Epithelial cell of prostate (primary cell): Measurements from ENCODE around the gene C2CD4C.
"Not testable (repeated sequence)": the region's sequence is repeated elsewhere in the genome, so short reads cannot be mapped to it uniquely, and the experiment has no call there.

Experiments used
- DNase-seq: peaks from one replicate; pipeline ENCODE4 v3.0.0-alpha.2; 2011; ENCODE audit warnings: low read depth, low spot score
- H3K27ac ChIP-seq: fragments of 450-650 bp; 2 replicates; pipeline ENCODE4 v1.5.1; 2017; ENCODE audit warnings: mild to moderate bottlenecking

Gene C2CD4C

GRCh38 chr19:386632-387301 is 22.2 kb downstream of the C2CD4C start:
- not testable (repeated sequence) for DNase-seq
- H3K27ac ChIP-seq: peak overlapping the region; percentile 18

DNA sequence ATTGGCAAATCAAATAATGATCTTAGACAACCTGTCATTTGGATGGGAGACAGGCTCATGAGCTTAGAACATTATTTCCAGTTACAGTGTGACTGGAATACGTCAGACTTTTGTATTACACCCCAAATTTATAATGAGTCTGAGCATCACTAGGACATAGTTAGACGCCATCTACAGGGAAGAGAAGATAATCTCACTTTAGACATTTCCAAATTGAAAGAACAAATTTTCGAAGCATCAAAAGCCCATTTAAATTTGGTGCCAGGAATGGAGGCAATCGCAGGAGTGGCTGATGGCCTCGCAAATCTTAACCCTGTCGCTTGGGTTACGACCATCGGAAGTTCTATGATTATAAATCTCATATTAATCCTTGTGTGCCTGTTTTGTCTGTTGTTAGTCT is 22.8 kb downstream of the C2CD4C start:
- not testable (repeated sequence) for DNase-seq
- peak overlapping the region; percentile 18 for H3K27ac ChIP-seq

GRCh38 chr19:384799-385169 is 24.2 kb downstream of the C2CD4C start:
- H3K27ac ChIP-seq: no peak overlapping the region
- DNase-seq: no peak

DNA sequence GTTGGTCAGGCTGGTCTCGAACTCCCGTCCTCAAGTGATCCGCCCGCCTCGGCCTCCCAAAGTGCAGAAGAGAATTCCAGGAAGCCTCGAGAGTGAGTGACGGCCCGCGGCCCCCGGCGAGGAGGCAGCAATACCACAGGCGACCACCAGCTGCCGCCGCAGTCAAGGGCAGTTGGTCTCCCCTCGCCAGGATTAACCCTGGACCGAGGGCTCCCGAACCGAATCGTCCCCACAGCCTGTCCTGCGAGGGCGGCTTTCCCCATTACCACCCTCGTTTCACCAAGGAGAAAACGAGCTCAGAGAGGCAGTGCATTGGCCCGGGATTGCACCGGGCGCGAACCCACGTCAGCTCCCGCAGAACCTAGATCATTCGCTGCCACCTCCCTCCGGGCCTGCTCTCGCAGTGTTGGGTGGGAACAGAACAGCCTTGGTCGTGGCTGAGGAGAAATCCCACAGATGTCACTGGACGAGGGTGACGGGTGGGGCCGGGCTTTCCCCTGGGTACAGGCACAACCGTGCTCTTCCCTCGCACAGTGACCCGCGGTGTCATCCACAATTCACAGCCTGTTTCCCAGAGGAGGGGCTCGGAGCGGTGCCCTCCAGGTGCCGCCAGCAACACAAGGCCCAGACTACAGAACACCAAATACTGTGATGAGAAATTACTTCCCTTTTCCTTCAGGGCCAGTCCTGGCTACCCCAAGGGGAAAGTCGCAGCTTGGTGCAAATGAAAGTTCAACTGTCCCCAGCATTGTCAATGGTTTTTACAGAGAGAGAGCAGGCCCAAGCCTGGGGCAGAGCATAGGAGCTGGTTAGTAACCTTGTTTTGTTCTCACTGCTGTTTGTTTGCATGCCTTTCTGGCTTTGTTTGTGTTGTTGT is 24.8 kb downstream of the C2CD4C start:
- no peak overlapping the region for H3K27ac ChIP-seq
- no peak for DNase-seq

DNA sequence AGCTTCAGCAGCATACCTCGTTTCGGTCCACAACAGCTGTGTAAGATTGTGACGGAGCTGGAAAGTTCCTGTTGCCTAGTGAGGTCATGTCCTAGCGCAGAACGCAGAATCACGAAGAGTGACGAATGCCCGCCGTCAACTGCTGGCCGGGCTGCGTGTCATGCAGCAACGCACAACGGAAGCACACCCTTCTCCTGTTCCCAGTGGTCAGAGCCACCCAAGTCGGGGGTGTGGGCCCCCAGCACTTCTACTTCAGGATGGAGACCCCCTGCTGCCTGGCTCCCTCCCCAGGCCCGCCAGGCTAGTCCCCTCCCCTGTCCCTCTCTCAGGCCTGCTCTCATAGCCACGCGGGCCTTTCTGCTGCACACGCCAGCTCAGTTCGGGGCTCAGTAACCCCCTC is 25.9 kb downstream of the C2CD4C start:
- peak overlapping the region; percentile 41 for H3K27ac ChIP-seq
- no peak for DNase-seq

- H3K27ac ChIP-seq: peak overlapping the region; percentile 41
- peak; percentile 78 for DNase-seq
Observed at GRCh38 chr19:382578-382977, 26.4 kb downstream of the C2CD4C start.

DNA sequence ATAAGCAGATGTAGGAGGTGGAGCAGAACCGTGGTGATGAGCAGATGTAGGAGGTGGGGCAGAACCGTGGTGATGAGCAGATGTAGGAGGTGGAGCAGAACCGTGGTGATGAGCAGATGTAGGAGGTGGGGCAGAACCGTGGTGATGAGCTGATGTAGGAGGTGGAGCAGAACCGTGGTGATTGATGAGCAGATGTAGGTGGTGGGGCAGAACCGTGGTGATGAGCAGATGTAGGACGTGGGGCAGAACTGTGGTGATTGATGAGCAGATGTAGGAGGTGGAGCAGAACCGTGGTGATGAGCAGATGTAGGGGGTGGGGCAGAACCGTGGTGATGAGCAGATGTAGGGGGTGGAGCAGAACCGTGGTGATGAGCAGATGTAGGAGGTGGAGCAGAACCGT is 27.0 kb downstream of the C2CD4C start:
- DNase-seq, H3K27ac ChIP-seq: not testable (repeated sequence)

DNA sequence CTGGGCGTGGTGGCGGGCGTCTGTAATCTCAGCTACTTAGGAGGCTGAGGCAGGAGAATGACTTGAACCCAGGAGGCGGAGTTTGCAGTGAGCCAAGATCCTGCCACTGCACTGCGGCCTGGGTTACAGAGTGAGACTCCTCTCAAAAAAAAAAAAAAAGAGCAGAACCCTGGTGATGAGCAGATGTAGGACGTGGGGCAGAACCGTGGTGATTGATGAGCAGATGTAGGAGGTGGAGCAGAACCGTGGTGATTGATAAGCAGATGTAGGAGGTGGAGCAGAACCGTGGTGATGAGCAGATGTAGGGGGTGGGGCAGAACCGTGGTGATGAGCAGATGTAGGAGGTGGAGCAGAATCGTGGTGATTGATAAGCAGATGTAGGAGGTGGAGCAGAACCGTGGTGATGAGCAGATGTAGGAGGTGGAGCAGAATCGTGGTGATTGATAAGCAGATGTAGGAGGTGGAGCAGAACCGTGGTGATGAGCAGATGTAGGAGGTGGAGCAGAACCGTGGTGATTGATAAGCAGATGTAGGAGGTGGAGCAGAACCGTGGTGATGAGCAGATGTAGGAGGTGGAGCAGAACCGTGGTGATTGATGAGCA is 28.2 kb downstream of the C2CD4C start:
- not testable (repeated sequence) for H3K27ac ChIP-seq

DNA sequence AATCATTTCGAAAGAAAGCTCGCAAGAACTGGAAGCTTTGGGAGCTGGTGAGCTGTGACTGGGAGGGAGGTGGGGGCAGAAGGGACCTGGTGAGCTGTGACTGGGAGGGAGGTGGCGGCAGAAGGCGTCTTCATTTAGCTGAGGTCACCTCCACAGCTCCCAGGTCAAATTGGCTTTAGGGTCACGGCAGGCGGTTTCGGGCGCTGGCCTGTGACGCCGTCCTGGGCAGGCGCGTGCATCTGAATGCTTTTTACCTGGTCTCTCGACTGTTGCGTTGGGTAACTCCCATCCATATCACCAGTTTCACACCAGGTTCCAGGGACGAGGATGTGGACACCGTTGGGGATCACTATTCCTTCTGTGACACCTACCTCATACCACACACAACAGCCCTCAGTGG is 29.2 kb downstream of the C2CD4C start:
- no peak overlapping the region for H3K27ac ChIP-seq
- no peak for DNase-seq

More for the DNA sequence above, 28.2 kb downstream of the C2CD4C start:
- DNase-seq: not testable (repeated sequence)

DNA sequence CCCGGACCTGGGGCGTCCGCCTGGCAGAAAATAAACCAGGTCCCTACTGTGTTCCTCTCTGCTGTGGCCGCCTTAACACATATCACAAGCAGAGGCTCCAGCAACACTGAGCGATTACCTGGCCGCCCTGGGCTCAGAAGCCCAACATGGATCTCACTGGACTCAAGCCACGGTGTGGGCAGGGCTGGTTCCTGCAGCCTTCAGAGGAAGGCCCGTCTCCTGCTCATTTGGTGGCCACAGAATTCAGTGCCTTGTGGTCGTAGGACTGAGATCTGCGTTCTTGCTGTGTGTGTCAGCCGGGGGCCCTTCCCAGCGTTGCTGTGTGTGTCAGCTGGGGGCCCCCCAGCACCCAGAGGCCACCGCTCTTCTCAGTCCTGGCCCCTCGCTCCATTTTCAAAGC is 30.2 kb downstream of the C2CD4C start:
- no peak overlapping the region for H3K27ac ChIP-seq
- no peak for DNase-seq

DNA sequence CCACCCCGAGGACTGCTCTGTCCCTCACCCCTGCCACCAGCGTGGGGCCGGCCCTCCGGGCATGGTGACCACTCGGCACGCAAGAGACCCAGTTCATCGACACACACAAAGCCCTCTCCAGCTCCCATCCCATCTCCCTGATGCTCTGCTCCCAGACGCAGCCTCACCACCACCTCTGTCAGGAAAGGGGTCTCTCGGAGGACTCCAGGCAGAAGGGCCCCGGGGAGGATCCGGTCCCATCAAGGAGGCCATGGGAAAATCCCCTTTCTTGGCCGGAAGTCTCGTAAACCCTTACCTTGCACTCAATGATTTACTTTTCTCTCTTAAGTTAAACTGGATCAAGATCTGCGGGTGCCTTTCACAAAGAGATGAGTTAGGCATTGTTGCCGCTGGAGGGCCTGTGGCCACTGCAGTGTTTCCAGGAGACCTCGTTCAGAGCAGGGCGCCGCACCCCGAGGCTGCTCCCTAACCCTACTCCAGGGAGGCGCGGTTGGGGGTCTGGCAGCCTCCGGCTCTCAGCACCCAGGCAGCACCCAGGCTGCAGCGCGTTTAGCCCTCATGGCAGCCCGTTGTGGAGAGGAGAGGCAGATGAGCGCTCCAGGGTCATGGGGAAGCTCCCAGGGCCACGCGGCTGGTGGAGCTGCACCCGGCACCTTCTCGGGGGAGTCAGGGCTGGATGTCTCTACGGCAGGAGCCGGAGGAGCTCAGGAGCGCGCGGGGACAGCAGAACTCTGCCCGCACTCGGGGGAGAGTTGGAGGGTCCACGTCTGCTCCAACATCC is 31.0 kb downstream of the C2CD4C start:
- no peak for DNase-seq
- H3K27ac ChIP-seq: no peak overlapping the region

DNA sequence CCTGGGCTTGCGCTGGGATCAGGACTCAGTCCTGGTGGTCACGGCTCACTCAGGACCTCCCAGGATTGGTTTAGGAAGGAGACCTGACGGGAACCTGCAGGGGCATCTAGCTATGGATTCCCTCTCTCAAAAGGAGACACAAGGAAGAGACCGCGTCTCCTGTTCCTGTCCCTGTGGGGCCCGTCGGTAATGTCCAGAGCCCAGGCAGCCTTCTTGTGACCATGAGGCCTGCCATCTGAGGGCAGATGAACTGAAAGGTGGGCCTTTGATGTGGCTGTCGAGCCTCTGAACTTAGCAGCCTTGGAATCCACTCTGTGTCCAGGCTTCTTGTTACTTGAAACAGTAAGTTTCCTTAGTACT is 32.9 kb downstream of the C2CD4C start:
- DNase-seq: no peak
- H3K27ac ChIP-seq: no peak overlapping the region

DNA sequence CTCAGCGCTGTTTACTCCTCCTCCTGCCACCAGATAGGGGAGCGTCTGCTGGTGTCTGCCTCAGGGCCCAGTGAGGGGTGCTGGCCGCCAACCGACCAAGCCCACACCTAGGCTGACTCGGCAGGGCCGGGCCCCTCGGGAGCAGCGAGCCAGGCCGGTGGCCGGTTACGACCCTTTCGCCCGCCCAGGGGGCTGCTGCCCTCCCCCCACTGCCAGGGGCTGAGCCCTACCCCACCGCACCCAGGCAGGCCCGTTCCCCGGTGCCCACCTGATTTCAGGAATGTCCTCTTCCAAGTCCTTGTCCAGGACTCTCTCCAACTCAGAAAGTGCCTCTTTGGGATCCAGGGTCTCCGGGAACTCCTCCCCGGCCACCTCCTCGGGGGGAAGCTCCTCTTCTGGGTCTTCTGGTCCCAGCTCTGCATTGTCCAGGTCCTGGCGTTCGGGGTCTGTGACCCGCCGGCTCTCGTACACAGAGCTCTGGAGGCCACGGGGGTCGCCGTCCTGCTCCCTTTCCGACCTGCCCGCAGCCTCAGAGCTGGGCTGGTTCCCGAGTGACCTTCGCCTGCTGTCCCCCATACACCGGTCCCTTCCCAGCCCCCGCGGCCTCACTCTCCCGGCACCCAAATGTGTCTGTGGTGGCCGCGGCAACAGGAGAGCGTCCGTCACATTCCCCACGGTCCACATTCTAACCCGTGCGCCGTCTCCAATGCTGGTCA is 33.4 kb downstream of the C2CD4C start:
- H3K27ac ChIP-seq: no peak overlapping the region
- no peak for DNase-seq

GRCh38 chr19:374886-375235 is 34.1 kb downstream of the C2CD4C start:
- no peak overlapping the region for H3K27ac ChIP-seq
- no peak for DNase-seq

DNA sequence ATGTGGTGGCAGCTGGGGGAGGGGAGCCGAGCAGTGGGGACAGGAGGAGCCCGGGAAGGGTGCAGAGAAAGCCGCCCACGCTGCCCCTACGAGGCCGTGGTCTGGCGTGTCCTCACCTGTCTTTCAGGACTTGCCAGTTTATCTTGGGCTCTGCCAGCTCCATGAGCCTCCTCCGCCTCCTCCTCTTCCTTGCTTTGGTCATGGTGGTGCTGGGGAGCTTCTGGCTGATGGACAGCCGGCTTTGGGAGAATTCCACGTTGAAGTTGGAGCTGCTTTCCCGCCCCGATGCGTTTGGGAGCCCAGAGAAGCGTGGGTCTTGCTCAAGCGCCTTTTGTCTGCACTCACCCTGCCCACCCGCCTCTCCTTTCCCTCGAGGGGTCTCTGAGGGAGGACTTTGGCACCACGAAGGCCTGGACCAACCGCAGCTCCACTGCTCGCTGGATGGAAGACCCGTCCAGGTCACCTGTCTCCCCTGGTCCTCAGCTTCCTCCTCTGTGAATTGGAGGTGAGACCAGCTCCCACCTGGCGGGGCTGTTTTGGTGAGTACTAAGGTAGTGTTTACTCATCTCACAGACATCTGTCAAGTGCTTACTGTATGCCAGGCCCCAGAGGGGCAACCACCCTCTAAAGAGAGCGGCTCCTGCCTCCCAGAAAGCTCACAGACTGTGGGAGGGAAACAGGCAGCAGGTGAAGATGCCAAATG is 34.6 kb downstream of the C2CD4C start:
- DNase-seq: no peak
- H3K27ac ChIP-seq: no peak overlapping the region

- DNase-seq: no peak
- no peak overlapping the region for H3K27ac ChIP-seq
Observed at GRCh38 chr19:373391-374182, 35.4 kb downstream of the C2CD4C start.

DNA sequence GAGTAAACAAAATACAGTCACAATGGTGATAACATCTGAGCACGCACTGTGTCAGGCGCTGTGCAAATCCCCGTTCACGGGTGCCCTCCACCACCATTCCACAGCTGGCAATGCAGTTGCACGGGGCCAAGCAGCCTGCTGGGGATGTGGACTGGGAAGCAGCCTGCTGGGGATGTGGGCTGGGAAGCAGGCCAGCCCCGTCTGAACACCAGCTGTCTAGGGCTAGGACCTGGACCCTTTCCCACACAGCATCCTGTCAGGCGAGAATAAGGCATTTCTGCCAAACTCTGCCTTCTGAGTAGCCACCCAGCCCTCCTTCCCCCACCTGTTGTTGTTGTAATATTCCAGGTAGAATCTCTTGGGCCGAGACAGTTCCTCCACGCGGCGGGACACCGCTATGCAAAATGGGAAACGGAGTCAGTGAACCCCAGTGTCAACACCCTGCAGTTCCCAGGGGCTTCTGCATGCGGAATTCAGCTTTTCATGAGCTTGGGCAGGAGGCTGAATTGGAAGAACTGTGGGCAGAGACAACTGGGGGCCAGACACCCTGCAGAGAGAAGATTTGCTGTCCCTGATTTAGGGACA is 36.5 kb downstream of the C2CD4C start:
- DNase-seq: no peak
- H3K27ac ChIP-seq: no peak overlapping the region

DNA sequence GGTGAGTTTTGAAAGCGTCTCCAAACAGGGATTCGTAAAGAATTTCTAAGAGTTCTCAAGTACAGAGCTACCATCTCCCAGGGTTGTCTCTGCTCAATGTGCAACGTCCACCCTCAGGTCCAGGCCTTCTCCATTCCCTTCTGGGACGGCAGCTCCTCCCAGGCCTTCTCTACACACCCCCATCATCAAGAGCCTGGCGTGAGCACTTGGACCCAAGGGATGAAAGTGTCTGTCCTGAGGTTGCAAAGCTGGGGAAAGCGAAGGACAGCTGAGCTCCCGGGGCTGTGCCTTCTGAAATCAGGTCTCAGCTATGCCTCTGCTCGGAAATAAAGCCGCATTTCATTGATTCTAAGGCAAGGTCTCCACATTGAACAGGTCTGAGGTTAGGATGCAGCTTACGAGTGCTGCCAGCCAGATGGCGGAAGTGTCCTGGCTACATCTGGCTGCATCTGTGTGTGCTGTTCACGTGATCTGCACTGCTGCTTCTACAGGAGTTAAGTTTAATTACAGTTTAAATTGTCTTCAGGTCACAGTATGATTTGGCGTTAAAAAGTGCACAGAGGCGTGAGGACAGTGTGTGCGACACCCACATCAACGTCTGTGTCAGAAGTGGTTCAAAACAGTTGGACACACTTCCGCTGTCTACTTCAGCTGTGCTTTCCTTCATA is 37.3 kb downstream of the C2CD4C start:
- H3K27ac ChIP-seq: no peak overlapping the region
- no peak for DNase-seq
